NOMO-1 (cell line): ENCODE results near the gene C19orf53.
A peak's percentile ranks its signal among the peaks of the same experiment; 100 is the strongest.
"Not testable (repeated sequence)": the region's sequence is repeated elsewhere in the genome, so short reads cannot be mapped to it uniquely, and the experiment has no call there.

Experiments used
- DNase-seq, 2 experiments: peaks; one replicate each; lab custom pipeline; 2025; ENCODE audit not compliant: unreplicated experiment in 2 of 2; lab: John Stamatoyannopoulos, UW

C19orf53 gene

DNA sequence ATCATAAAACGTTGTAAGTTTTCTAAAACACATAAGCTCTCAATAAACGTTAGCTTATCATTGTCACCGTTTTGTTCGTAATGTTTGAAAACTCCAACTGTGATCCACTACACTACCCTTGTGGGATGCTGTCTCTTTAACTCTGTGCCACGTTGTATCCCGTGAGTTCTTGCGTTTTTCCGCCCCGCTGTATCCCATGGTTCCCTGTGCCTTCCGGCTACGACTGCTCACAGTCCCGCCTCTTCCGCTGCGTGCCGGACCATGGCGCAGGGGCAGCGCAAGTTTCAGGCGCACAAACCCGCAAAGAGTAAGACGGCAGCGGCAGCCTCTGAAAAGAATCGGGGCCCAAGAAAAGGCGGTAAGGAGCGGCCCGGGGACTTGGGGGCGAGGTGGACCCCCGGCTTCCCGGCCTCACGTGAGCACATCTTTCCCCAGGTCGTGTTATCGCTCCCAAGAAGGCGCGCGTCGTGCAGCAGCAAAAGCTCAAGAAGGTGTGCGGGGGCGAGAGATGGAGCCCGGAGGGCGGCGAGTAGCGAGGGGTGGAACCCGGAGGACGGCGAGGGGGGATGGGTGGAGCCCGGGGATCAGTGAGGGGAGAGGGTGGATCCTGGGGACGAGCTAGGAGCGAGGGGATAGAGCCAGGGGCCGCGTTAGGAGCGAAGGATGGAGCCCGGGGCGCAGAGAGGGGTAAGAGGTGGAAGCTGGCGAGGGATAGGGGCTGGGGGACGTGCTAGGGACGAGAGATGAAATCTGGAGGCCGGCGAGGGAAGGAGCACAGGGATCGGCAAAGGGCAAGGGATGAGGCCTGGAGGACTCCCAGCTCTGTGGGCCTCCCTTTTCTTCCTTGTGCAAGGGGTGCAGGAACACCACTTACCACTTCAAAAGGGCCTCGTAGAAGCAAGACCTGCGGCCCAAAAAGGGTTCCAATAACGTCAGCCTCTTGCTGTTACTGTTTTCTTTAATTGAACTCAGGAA is at the start of gene C19orf53:
Gene C19orf53, plus strand, starts transcription at position 240 of the 975 bp plus-strand sequence. Its CDS starts 22 bp downstream, at position 262.
- DNase-seq = peak; percentile 92 to 96

- no peak for DNase-seq
These were observed 47.9 kb upstream of the C19orf53 start for GRCh38 chr19:13726323-13726722.

- no peak for DNase-seq
These were observed 46.5 kb upstream of the C19orf53 start for GRCh38 chr19:13727798-13728197.

GRCh38 chr19:13729859-13730258 is 44.4 kb upstream of the C19orf53 start:
- peak in 1 of 2 experiments; percentile 65 for DNase-seq

GRCh38 chr19:13731147-13731964 is 42.9 kb upstream of the C19orf53 start:
- peak; percentile 94 to 95 for DNase-seq

GRCh38 chr19:13732337-13732736 is 41.9 kb upstream of the C19orf53 start:
- no peak for DNase-seq

GRCh38 chr19:13734751-13735150 is 39.5 kb upstream of the C19orf53 start:
- DNase-seq = no peak

DNA sequence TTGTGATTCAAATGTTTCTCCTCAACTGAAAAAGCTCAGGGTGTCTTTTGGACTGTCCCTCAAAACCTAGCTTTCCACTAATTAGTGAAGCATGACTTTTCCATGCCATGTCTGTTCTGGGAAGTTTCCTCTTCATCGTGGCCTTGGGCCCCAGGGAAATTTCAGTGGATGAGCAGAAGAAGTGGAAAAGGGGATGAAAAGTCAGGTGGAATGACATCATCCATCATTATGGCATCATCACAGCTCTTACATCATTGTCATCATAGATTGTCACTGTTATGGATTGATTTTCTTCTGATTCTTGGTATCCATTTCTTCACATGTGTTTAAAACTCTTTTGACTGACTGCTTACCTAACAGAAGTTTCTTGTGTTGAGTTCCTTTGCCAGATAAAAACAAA is 36.2 kb upstream of the C19orf53 start:
- DNase-seq = no peak

DNA sequence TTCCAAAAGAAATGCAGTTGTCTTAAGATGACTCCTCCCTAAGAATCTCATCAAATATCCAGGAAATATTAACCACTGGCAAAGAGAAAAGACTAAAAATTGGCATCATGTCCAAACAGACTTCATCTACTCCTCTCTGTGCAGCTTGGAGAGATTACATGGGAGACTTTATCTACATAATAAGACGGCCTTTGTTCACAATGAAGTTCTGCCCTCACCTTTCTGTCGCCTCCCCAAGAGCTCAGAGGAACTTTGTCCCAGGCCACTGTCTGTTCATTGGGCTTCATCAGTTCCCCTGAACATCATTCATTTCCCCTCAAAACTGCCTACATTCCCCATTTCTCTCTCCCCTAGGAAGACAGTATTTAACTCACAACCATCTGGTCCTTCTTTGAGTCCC is 32.4 kb upstream of the C19orf53 start:
- DNase-seq = no peak

DNA sequence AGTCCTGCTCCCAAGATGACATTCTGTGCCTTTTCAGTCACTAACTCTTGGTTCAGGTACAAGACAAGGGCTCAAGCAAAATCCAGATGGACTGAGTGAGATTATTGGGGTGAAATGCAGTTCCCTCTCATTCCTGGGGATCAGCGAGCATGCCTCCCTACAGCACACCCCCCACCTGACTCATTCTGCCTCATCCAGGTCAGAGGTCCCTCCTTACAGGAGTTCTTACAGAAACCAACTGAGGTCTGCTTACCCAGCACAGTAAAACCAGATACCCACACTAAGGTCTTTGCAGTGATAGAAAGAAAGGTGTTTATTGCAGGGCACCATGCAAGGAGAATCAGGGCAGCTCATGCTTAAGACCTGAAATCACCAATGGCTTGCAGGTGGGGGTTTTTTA is 31.5 kb upstream of the C19orf53 start:
- no peak for DNase-seq

- no peak for DNase-seq
These were observed 30.1 kb upstream of the C19orf53 start for GRCh38 chr19:13744174-13744573.

GRCh38 chr19:13747098-13747453 is 27.2 kb upstream of the C19orf53 start:
- DNase-seq = no peak

- DNase-seq = peak in 1 of 2 experiments; percentile 17
These were observed 26.0 kb upstream of the C19orf53 start for GRCh38 chr19:13748169-13748828.

DNA sequence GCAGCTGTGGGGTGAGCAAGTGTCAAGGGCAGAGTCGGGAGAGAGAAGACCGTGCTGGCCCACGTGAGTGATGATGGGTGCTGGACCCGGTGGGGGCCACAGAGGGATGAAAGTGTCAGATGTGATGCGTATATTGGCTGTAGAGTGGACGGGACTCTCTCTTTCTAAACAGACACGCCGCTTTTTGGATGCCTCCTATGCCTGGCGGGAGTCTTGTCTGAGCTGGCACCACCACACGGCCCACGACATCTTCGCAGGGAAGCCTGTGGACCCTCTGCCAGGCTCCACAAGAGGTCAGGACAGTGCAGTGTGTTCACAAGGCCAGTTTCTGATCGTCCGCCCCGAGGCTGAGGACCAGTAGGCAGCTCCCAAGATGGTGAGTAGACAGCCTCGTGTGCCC is 22.8 kb upstream of the C19orf53 start:
- no peak for DNase-seq

DNA sequence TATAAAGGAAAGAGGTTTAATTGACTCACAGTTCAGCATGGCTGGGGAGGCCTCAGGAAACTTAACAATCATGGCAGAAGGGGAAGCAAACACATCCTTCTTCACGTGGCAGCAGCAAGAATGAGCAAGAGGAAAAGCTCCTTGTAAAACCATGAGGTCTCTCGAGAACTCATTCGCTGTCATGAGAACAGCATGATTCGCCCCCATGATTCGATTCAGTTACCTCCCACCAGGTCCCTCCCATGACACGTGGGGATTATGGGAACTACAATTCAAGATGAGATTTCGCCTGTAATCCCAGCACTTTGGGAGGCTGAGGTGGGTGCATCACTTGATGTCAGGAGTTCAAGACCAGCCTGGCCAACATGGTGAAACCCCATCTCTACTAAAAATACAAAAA is 20.6 kb upstream of the C19orf53 start:
- not testable (repeated sequence) for DNase-seq

DNA sequence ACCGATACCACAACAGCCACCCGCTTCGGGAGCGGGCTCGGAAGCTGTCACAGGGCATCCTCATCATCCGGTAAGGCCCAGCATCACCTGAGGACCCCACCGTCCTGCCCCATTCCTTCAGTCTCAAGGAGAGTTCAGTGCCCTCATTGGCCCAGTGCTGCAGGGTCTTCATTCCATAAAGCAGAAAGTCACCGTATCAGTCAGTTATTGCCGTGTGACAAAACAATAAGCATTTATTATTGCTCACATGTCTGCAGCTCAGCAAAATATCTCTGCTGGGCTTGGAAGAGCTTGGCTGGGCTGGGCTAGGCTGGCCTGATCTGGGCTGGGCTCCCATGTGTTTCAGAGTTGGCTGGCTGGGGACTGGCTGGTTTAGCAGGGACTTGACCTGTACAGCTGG is 18.0 kb upstream of the C19orf53 start:
- DNase-seq = no peak

- DNase-seq = no peak
These were observed 16.2 kb upstream of the C19orf53 start for GRCh38 chr19:13757805-13758772.

DNA sequence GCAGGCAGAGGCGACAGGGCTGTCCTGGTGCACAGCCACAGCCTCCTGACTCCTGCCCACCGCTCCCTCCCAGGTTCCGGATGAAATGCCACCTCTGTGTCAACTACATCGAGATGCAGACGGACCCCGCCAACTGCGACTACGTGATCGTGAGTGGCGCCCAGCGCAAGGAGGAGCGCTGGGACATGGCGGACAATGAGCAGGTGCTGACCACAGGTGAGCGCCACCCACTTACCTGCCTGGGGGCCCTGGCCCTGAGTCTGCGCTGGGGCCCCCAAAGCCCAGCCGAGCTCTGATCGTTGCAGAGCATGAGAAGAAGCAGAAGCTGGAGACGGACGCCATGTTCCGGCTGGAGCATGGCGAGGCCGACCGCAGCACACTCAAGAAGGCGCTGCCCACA is 15.5 kb upstream of the C19orf53 start:
- DNase-seq = no peak

GRCh38 chr19:13761423-13761822 is 12.8 kb upstream of the C19orf53 start:
- DNase-seq = no peak
